GM18907 (cell line): ENCODE data around the gene THY1.
"Not testable (repeated sequence)": the region's sequence is repeated elsewhere in the genome, so short reads cannot be mapped to it uniquely, and the experiment has no call there.

Experiments used
- ATAC-seq: cut with Tn5 transposase; IDR thresholded peaks from one replicate; pipeline ENCODE4 v1.9.1; 2021; ENCODE audit warnings: mild to moderate bottlenecking, moderate library complexity; ENCODE audit not compliant: unreplicated experiment

THY1 gene

DNA sequence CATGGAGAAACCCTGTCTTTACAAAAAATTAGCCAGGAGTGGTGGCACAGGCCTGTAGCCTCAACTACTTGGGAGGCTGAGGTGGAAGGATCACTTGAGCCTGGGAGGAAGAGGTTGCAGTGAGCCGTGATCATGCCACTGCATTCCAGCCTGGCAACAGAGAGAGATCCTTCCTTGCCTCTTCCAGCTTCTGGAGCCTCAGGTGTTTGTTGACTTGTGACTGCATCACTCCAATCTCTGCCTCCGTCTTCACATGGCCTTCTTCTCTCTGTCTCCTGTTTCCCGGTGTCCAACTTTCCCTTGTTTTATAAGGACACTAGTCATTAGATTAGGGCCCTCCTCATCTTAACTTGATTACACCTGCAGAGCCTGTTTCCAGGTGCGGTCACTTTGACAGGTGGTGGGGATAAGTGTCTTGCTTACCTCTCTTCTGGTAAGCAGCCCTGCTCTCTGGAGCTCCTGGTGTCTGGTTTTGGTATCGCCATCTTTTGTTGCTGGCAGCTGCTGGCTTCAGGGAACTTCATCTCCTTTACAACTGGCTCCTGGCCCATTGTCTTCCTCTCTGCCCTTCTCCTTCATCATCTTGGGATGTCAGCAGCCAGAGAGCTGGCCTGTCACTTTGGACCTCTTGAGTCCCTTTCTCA lies 33.2 kb downstream of the THY1 start:
- ATAC-seq: no peak

DNA sequence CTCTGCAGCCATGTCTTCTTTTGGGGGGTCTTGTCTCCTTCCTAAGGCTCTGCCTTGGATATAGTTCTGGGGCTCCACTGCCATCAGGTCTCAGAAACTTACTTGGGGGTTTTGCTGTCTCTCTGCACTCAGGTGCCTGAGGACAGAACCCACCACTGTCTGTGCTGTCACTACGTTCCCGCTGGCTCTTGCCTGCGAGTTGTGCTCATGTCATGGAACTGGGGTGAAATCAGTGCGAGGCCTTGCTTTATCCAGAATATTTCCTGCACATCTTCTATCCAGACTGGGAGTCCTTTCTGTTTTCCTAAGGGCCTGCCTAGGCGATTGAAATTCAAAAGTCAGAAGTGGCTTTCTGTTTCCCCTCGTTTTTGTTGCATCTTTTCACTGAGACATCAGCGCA lies 34.9 kb downstream of the THY1 start:
- ATAC-seq: no peak

DNA sequence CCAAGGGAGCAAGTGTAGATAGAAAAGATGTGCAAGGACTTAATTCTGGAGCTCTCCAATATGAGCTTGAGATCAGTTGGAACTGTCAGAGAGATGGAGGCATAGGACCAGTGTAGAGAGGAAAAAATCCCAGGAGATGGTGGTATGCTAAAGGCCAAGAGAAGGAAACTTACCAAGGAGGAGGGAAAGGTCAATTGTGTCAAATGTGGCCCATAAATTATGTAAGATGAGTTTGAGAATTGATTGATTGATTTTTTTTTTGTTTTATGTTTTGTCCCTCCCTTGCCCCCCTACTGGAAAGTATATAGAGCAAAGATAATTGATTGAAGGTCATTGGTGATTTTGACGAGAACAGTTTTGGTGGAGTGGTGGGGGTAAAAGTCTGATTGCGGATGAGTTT lies 38.6 kb downstream of the THY1 start:
- ATAC-seq: no peak

- not testable (repeated sequence) for ATAC-seq
These were observed 40.5 kb downstream of the THY1 start for GRCh38 chr11:119382513-119382912.

DNA sequence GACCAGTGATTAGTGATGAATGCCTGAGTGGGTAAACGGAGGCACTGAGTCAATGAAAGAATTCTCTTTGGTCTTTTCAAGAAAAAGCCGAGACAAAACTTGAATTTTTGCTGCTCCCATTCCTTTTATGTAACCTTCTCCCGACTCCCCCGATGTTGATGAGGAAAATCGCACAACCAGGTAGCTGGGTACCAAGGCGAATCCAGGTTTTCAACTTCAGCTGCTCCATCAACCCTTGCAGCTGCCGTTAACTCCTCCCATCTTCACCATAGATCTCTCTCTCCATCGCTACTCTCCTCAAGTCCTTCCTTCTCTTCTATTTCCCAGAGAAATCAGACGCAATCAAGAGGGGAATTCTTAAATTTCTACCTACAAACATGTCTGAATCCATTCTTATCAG lies 40.9 kb downstream of the THY1 start:
- no peak for ATAC-seq

DNA sequence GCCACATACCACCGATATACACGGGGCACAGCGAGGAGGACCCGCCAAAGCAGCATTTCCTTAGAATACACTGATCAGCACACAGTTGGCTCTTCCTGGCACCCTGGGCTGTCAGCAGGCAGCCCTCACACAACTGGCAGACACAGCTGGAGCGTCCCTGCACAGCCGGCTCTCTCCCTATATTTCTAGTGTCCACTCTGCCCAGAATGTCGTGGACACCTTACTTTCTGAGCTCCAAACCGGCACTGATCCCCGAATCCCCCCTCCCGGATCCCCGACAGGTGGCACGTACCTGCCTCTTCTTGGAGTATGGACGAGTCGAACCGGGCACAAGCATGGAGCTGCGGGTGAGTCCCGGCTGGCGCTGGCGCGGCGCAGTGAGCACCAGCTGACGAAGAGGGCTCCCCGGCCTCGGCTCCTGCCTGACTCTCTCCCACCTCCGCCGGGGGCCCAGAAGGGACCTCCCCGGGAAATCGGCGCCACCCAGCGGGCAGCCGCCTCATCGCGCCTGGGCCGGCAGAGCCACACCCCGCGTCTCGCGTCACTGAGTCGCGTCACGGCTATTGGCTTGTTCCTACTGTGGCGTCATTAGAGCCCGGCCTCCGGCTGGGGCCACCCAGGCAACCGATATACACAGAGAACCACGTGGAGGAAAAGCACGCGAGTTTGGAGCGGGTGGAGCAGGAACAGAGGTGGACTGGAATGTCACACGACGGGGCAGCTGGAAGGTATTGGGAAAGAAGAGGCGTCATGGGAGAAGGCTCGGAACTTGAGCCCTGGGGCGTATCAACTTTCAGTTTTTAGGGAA lies 41.6 kb downstream of the THY1 start, which contains the start of gene USP2:
TSS of gene USP2 (minus strand) at position 510 of the 808 bp plus-strand sequence. CDS start 8,210 bp downstream, outside the sequence.
- peak; percentile 97 for ATAC-seq

DNA sequence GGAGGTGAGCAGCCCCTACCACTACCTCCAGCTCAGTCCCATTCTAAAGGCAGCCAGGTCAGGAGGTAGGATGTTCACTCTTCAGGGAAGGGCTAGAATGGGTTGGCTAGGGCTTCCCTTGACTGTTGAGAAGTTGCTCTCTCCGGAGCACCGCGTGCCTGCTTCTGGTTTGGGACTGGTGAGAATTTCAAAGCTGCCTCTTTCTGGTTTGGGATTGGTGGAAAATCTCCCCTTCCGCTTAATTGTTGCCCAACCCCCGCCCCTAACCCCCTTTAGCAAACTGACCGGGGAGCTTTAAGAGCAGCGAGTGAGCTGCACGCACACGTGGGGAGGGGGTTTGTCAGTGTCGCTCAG lies 42.2 kb downstream of the THY1 start:
- no peak for ATAC-seq

- no peak for ATAC-seq
These were observed 42.7 kb downstream of the THY1 start for GRCh38 chr11:119380160-119380826.

DNA sequence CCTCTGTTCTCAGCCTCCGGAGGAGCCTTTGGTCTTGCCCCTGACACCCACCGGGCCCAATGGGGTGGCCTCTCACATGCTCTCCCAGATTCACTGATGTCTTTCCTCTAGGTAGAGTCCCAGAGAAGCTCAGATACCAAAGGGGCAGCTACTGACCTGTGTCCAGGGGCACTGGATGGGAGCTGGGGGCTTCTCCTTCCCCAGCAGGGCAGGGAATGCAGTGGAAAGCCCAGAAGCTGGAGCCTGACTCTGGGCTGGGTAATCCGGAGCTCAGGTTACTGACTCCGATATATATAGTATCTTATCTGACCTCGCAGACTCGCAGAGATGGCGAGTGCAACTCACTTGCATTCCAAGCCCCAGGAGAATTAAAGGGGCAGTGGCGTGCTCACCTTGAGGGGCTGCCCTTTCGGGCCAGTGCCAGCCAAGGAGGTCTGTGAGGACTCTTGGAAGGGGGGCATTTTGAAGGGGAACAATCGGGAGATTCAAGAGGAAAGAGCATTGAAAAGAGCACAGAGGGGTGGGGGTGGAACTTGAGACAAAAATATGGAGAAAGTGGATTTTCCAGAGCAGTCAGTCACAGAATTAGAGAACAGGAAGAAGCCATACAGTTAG lies 44.0 kb downstream of the THY1 start:
- ATAC-seq: no peak

DNA sequence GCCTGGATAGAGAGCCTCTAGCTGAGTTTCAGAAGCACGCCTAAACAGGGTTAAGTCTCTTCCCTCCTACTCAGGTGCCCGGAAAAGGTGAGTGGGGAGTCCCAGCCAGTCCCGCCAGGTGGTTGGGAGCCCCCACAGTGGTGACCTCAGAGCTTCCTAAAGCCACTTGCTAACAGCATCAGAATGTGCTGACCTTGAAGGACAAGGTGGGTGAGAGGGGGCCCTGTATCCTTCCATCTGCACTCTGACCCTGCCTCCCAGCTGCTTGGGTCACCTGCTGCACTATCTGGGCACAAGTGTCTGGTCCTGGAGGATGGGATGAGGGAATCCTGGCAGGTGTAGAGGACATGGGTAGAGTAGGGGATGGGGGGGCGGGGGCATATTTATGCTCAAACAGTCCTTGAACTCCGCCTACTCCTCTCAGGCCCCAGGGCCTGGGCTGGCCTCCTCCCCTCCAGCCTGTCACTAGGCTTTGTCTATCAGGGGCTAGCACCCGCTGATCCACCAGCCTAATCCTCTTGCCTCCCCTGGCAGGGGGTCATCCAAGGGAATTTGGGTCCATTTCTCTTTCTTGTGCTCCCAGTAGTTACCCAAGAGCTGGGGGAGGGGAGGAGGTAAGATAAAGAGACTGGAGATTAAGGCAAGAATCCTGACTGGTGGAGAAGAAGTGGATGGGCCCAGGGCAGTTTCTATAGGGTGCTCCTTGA lies 44.9 kb downstream of the THY1 start:
- no peak for ATAC-seq

GRCh38 chr11:119377112-119377901 lies 45.7 kb downstream of the THY1 start:
- ATAC-seq: no peak

DNA sequence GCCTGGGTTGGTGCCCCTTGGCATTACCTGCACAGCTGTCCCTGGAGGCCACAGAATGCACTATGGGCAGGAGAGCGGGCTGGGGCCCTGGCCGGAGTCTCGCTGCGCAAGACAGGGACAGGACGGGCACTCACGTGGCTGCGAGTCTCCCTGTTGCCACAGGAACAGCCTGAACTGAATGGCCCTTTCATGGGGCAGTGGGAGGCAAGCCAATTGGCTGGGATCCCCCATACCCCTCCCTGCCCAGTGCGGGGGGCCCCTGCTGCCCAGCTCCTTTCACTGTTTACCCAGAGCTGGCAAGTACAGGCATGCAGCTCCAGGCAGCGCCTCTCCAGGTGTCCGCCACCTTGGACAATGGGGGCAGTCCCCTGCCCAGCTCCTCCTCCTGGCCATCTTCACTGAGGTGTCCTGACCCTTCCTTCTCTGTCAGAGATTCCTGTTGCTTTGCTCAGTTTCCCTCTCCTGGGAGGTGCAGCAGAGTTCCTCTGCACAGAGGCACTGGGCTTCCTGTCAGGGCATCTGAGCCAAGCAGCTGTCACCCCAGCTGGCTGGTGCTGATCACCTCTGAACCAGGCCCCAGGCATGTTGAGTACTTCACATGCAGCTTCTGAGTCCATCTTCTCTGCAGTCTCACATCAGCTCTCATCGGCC lies 46.6 kb downstream of the THY1 start:
- no peak for ATAC-seq

DNA sequence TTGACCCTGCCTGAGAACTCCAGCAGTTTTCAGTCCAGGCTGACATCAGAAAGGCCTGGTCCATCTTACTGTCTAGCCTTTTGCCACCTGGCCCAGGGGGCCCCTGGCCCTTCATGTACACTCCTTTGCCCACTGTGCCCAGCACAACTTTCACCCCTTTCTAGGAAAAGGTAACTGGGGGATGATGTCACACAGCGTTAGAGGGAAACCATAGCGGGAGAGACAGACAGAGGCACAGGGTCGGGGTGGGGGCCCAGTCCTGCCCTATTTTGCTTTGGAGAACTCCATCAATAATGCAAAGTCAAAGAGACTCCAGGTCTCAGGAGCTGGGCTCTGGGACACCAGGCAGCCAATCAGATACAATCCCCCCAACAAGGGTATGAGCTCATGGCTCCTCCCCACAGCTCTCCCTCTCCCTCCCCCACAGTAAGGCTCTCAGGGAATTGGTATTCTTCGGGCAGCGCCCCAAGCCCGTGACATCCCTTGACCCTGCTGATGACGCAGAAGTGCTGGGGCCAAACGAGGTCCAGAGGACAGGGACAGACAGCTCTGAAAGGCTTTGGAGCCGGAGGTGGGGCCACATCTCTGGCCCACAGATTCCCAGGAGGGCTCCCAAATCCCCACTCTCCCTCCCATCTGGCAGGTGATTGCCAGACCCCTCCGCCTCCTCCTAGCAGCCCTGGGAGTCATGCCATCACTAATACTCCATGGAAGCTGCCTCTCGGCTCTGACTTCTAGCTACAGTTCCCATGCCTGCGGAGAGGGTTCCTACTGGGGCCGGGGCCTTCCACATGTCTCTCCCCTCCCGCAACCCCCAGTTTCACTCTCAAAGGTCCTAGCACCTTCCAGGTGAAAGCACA lies 47.4 kb downstream of the THY1 start:
- ATAC-seq: no peak

GRCh38 chr11:119374632-119375336 lies 48.2 kb downstream of the THY1 start:
- ATAC-seq: no peak

GRCh38 chr11:119373921-119374631 lies 48.9 kb downstream of the THY1 start:
- ATAC-seq: no peak

DNA sequence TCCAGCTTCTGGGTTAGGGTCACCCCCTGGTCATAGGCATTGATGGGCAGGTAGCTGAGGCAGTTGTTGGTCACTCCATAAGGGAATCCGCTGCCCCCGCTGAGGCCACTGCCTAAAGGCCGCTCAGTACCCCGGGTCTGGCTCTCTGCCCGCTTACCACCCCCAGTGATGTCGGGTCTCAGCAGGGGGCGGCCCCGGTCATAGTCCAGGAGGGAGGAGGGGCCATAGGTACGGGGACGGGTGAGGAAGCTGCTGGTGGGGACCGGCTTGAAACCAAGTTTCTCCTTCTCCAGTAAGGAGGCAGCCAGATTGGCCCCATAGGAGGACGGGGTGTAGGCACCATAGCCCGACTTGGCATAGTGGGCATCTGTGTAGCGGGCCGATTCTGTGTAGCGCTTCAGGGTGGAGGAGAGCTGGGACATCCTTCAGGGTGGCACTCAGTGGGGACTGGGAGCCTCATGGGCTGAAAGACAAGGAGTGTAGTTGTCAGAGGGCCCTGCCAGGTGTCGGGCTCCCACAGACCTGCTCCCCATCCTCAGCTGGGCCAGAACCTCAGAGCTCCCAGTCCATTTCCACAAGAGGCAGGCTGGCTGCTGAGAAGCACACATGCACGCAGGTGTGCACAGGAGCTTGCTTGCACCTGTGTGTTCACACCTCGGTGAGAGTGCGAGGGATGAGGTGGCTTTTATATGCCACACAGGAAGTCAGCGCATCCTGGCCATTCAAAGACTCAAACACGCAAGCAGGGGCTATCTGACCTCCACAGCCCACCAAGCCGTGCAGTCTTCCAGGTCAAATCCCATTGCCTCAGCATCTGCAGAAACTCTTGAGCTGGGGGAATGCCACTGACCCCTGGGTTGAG lies 49.7 kb downstream of the THY1 start:
- no peak for ATAC-seq
